ENCODE measurements around the gene RCAN1.
"Not testable (repeated sequence)": the region's sequence is repeated elsewhere in the genome, so short reads cannot be mapped to it uniquely, and the experiment has no call there.

The RCAN1 gene

GRCh38 chr21:34574601-34575529, 40.0 kb downstream of the RCAN1 start:
- Histone ChIP-seq H3K27ac (no peak overlapping the region), H3K4me3 (no peak overlapping the region)
- no peak for TF ChIP-seq CTCF (IDR thresholded peaks at IDR 0.05)
- no peak for DNase-seq (ENCODE audit: low spot score)

GRCh38 chr21:34571994-34572393, 42.9 kb downstream of the RCAN1 start:
- no peak for DNase-seq (ENCODE audit: low spot score)
- H3K4me3 ChIP-seq = no peak overlapping the region
- no peak for TF ChIP-seq CTCF (IDR thresholded peaks at IDR 0.05)
- no peak overlapping the region for H3K27ac ChIP-seq

GRCh38 chr21:34570313-34570712, 44.6 kb downstream of the RCAN1 start:
- Histone ChIP-seq H3K4me3 (no peak overlapping the region), H3K27ac (no peak overlapping the region)
- TF ChIP-seq CTCF (IDR thresholded peaks at IDR 0.05) = no peak
- no peak for DNase-seq (ENCODE audit: low spot score)

GRCh38 chr21:34569381-34569979, 45.4 kb downstream of the RCAN1 start:
- Histone ChIP-seq H3K4me3 (no peak overlapping the region), H3K27ac (no peak overlapping the region)
- DNase-seq (ENCODE audit: low spot score) = no peak
- no peak for TF ChIP-seq CTCF (IDR thresholded peaks at IDR 0.05)

GRCh38 chr21:34568801-34569200, 46.1 kb downstream of the RCAN1 start:
- H3K4me3 ChIP-seq; DNase-seq (ENCODE audit: low spot score); H3K27ac ChIP-seq: not testable (repeated sequence)

- no peak for DNase-seq (ENCODE audit: low spot score)
- TF ChIP-seq CTCF (IDR thresholded peaks at IDR 0.05) = no peak
These were observed 47.2 kb downstream of the RCAN1 start for GRCh38 chr21:34567604-34568155.

GRCh38 chr21:34565238-34565637, 49.7 kb downstream of the RCAN1 start:
- no peak for TF ChIP-seq CTCF (IDR thresholded peaks at IDR 0.05)
- H3K4me3 ChIP-seq = no peak overlapping the region
- DNase-seq (ENCODE audit: low spot score) = no peak
- no peak overlapping the region for H3K27ac ChIP-seq

More at GRCh38 chr21:34567604-34568155, 47.2 kb downstream of the RCAN1 start:
- H3K4me3 ChIP-seq = no peak overlapping the region
- H3K27ac ChIP-seq = no peak overlapping the region

GRCh38 chr21:34563370-34563769, 51.5 kb downstream of the RCAN1 start:
- not testable (repeated sequence) for H3K4me3 ChIP-seq; DNase-seq (ENCODE audit: low spot score); H3K27ac ChIP-seq

Measured in coronary artery (tissue), 2 donors.